SIG-M5 treated with dmso at 0.1 percent for 504 hours (cell line): ENCODE data around the gene ITGA2.

ENCODE experiments used
- DNase-seq: peaks from one replicate; lab custom pipeline; 2025; ENCODE audit not compliant: unreplicated experiment; lab: John Stamatoyannopoulos, UW

ITGA2 gene

GRCh38 chr5:53052499-53052898 is 63.3 kb downstream of the ITGA2 start:
- DNase-seq, result no peak

GRCh38 chr5:53053364-53053763 is 64.2 kb downstream of the ITGA2 start:
- DNase-seq, result no peak

DNA sequence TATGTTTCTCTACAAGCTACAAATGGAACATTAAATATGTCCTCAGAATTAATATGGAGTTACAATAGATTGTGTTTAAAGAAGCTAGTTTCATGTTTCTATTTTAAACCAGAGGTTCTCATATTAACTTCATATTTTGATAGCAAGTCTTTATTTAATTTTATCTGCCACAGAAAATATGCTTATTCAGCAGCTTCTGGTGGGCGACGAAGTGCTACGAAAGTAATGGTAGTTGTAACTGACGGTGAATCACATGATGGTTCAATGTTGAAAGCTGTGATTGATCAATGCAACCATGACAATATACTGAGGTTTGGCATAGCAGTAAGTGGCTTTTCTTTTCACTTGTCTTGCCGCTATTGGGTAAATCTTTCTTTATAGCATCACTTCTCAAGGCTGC is 66.2 kb downstream of the ITGA2 start:
- DNase-seq, result no peak

DNA sequence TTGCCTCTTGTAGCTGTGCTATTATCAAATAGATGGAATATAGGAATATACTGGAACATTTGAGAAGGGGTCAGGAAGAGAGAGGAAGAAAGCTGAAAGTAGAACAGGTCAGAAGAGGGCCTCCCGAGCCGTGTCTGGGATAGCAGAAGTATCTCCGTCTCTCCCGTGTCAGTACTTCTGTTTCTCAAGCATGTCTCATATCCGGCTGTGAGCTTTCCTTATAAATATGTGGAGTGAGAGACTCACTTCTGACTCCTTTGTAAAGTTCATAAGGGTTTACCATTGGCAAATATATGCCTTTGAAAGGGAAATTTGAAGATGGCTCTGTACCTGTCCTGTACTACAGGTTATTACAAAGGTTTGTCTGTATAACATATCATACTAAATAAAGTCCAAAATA is 70.1 kb downstream of the ITGA2 start:
- peak; percentile 33 for DNase-seq

DNA sequence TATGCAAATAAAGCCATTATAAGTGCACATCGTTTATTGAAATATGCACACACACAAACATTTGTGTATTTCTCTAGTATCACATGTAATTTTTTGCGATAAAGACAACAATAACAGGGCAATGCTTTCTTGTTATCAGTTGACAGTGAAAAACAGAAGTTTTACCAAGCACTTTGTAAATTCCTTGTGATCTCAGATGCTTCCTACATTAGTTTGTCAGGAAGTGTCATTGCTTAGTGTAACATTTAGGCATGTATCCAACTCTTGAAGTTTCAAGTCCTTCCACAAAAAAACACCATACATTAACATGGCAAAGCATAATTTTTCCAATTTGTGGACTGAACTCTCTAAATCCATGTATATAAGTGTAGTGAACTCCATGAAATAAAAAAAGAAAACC is 74.0 kb downstream of the ITGA2 start:
- no peak for DNase-seq

DNA sequence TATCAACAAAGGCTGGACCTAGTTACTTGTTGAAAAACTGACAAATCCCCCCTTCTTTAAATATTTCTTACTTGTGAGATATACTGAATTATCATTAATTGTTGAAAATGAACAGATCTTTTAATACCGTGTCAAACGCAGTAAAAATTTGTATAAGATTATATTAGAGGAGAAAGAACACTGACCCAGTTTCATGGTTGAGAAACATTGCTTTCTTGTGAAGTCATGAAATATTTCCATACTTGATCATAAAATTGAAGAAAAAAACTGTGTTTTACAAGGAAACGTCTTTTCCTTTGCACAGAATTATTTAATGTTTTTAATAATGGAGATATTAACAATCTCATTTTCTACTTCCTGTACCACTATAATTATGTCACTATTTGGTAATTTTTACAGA is 74.6 kb downstream of the ITGA2 start:
- no peak for DNase-seq

DNA sequence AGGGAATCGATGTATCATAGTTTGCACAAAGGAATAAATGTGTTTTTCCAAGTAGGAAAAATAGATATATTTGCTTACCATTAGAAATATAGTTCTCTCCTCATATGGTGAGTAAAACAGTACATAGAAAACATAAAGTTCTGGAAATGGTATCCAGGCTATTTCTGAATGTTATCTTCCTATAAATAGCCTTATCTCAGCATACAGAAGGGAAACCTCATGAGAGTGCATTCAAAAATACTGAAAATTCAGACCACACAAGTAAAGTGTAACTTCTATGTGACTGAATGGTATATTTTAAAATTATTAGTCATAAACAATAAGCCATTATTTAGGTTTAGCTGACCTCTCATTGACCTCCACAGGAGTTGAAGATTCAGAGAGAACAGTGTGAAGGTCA is 76.9 kb downstream of the ITGA2 start:
- no peak for DNase-seq

DNA sequence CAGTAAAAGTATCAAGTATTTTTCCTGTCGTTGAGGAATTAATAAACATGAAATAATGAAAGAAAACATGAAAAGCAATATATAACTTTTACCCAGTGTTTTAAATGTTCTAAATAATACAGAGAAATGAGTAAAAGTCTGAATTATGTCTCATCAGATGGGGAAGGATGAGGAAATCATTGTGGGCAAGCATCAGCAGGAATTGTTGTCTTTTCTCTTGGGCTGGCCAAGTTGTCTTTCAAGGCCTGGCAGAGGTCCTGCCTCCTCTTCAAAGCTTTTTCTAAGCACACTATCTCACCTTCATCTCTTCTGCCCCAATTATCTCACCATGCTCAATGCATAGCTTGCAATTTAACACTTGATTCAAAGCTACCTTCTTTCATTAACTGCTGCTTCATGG is 78.5 kb downstream of the ITGA2 start:
- DNase-seq, result no peak

DNA sequence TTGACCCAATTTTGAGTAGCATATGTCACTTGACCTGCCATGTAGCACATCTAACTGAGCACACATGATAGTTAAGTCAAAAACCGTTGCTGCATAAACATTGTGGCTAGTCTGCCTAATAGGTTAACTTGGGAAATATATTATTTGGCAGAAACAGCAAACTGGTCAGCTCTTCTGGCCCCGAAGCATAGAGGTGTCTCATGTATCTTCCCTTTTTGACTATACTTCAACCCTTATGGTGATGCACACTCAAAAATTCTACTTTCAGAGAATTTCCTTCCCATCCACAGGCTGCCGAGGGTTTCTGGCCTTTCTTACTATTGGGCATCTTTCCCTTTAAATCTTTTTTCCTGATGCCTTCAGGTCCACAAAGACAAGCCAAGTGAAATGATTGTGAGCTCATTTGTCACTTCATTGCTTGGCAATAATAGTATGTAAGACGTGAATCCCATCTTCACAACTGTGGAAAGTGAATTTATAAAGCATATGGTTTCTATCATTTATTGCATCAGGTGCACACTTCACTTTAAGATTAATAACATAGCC is 79.2 kb downstream of the ITGA2 start:
- DNase-seq, result no peak

DNA sequence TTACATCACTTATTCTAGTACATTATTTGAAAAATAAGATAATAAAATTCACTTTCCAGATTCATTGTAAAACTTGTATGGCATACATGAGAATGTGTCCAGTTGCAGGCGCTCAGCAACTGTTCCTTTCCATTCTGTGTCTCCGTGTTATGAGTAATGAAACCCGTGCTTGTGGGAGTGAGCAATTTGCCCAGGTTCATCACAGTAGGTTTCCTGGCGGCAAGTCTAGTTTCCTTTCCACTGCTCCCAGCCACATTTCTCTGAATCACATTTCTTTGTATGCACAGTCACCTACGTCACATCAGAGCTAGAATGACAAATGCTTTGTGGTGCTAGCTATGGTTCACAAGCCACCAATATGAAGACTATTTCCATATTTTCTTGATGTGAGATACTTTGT is 80.5 kb downstream of the ITGA2 start:
- no peak for DNase-seq

DNA sequence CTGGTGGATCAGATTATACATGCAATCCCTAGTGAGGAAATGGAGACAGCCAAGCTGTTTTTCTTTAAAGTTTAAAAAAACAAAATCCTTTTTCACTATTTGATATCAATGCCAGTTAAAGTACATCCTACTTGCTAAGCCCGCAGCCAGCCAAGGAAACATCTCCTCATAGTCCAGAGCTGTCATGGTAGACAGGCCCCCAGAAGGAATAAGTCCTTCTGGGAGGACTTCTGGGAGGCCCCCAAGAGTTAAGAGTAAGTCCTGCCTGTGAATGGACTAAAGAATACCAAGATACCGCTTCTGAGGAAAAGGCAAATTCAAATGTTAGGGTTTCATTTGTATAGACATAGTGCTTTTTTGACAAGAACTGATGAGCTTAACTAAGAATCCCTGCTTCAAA is 82.1 kb downstream of the ITGA2 start:
- DNase-seq, result no peak

DNA sequence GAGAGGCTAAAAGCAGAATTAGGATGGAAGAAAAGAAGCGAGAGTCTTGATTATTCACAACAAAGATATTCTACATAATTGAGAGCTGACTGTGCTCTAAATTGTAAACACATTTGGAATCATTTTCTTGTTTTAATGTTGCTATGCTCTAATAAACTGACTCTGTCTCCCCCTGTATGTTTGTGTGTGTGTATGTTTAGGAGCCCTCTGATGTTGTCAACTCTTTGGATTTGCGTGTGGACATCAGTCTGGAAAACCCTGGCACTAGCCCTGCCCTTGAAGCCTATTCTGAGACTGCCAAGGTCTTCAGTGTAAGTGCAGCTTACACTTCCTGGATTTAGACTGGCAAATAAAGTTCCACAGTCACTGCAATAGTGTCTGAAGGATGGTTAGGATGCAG is 82.6 kb downstream of the ITGA2 start:
- no peak for DNase-seq

DNA sequence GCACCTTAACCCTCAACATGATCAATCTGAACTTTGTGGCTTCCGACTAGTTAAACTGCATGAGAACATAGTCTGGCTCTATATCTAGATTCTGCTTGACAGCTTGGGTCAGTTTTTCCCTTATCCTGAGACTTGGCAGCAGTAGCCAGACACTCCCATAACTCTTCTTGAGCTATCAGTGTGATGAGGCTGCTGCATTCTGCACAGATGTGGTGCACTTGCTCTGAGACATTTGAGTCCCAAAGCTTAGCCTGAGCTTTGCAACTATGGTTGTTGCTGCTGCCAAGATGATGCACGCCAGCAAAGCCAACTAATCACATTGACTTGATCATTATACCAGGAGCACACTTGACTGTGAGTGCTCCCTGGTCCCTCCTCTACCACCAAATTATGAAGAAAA is 84.2 kb downstream of the ITGA2 start:
- DNase-seq, result no peak

DNA sequence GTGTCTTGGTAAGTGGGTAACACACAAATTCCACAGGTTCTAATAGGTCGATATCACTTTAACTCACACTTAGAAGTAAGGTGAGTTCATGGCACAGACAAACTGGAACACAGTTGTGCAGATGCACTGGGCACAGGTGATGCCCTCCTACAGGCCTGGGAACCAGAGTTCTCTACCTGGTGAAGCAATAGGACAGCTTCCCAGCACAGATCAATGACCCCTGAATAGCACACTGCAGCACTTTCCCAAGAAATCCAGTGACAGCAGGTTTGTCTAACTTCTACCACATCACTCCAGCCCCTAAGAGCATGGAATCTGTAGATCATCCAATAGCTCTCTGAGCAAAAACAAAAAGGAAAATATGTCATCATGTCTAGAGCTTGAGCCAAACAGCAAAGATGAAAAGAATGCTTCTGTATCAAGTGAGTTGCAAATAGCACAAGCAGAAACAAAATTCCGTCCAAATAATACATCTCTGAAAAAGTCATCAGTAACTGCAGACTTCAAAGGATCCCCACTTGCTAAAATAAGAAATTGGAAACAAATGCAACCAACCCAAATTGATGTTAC is 86.9 kb downstream of the ITGA2 start:
- DNase-seq, result no peak

DNA sequence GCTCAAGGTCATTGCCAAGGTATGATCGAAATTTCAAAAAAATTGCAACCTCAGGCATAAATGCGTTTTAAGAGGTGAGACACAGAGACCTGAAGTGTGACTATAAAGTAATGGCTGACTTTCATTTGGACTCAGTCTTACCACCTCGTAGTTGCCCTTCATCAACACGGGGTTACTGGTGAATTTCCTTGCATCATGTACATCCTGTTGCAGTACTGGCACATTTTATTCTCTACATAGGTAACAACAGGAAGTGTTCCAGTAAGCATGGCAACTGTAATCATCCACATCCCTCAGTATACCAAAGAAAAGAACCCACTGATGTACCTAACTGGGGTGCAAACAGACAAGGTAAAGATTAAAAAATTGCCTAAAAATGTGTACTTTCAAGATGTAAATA is 91.1 kb downstream of the ITGA2 start:
- no peak for DNase-seq

GRCh38 chr5:53083927-53084326 is 94.8 kb downstream of the ITGA2 start:
- no peak for DNase-seq

DNA sequence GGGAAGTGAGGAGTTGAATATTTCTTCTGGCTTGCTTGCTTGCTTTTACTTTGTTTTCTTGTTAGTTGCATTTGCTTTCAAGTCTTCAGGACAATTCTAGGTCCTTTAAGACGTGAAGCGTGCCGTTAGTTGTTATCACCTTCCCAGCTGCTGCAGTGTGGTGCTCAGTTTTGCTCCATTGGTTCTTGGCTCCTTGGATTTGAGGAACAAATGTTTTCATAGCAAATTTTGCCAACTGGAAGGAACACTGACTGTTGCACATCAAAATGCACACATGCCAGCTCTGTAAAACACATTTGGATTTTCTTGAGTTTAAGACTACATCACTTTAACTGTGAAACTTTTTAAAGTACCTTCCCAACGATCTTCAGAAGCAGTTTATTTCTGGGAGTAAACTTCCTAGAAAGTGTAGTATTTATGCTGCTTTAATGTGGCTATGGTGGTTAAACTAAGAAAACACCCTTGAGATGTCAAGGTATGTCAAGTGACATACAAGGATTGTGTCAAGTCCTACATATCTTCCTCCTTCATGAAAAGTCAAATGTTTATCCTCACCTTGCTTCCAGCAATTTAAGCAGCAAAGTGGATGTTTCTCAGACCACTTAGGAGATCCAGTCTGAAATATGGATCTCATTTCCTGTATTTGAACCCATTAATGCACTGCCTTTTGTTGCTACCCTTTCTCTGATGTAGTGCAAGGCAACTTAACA is 95.5 kb downstream of the ITGA2 start:
- DNase-seq, result no peak

DNA sequence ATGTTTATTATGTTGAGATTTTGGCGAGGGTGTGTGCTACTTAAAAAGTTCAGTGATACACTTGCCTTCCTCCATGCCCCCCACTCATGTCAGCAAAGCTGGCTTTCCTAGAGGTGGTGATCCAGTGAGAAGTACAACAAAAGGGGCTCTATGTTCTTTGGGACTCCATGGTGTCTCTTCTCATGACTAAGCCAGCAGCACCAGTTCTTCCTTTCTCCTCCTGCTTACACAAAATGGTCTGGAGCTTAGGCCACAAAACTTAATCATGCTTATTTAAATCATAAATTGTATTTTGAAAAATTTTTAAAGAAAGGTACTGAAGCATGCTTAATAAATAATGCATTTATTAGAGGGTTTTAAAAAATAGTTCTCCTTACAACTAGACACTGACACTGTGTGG is 98.0 kb downstream of the ITGA2 start:
- no peak for DNase-seq

DNA sequence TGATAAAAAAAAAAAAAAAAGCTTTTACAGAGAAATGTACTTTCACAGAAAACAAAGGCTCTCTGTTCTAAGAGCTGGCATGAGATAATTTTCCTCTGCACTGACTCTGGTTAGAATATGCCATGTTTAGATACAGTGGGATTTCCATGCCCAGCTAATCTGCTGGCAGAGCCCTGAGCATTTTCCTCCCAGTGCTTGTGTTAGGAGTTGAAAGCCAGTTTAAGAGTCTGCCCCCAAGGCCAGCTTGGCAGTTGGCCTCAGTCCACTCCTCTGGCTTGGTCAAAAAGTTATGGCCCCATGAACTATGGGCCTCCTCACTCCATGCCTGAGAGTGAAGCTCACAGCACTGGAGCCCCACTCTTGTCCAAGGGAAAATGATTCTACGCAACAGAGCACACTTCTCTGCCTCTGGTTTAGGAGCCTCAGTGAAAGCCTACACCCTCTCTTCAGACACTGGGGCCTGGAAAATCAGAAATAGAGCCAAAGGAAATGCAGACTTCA is 98.5 kb downstream of the ITGA2 start:
- no peak for DNase-seq

GRCh38 chr5:53089481-53089991 is 100.4 kb downstream of the ITGA2 start:
- DNase-seq, result peak; percentile 12

- no peak for DNase-seq
Observed at GRCh38 chr5:53090229-53090628, 101.1 kb downstream of the ITGA2 start.

DNA sequence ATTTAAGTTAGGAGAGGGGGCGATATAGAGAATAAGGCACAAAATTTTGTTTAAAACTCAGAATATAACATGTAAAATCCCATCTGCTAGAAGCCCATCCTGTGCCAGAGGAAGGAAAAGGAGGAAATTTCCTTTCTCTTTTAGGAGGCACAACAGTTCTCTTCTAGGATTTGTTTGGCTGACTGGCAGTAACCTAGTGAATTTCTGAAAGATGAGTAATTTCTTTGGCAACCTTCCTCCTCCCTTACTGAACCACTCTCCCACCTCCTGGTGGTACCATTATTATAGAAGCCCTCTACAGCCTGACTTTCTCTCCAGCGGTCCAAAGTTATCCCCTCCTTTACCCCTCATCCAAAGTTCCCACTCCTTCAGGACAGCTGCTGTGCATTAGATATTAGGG is 102.1 kb downstream of the ITGA2 start:
- no peak for DNase-seq

DNA sequence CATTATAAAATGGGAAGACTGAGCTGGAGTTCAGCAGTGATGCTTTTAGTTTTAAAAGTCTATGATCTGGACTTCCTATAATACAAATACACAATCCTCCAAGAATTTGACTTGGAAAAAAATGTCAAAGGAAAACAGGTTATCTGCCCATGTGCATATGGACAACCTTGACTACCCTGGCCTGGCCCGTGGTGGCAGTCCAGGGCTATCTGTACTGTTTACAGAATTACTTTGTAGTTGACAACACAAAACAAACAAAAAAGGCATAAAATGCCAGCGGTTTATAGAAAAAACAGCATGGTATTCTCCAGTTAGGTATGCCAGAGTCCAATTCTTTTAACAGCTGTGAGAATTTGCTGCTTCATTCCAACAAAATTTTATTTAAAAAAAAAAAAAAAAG is 103.1 kb downstream of the ITGA2 start:
- DNase-seq, result no peak
